ENCODE data around the gene SPATA16.
"Not testable (repeated sequence)": the region's sequence is repeated elsewhere in the genome, so short reads cannot be mapped to it uniquely, and the experiment has no call there.

The SPATA16 gene

GRCh38 chr3:173058229-173058628 lies 82.8 kb downstream of the SPATA16 start:
- DNase-seq = no peak

GRCh38 chr3:173055228-173055933 lies 85.7 kb downstream of the SPATA16 start:
- DNase-seq = no peak

GRCh38 chr3:173049360-173049759 lies 91.7 kb downstream of the SPATA16 start:
- DNase-seq = no peak

GRCh38 chr3:173045770-173046382 lies 95.2 kb downstream of the SPATA16 start:
- peak in 2 of 3 donors; percentile 24 to 25 for DNase-seq

GRCh38 chr3:173044998-173045397 lies 96.0 kb downstream of the SPATA16 start:
- no peak for DNase-seq

- no peak for DNase-seq
Observed at GRCh38 chr3:173043757-173044156, 97.3 kb downstream of the SPATA16 start.

- DNase-seq = no peak
Observed at GRCh38 chr3:173038484-173038871, 102.6 kb downstream of the SPATA16 start.

GRCh38 chr3:173037840-173038483 lies 103.1 kb downstream of the SPATA16 start:
- no peak for DNase-seq

- DNase-seq = no peak
Observed at GRCh38 chr3:173030273-173030672, 110.8 kb downstream of the SPATA16 start.

- no peak for DNase-seq
Observed at GRCh38 chr3:173028351-173028750, 112.7 kb downstream of the SPATA16 start.

GRCh38 chr3:173027429-173027828 lies 113.6 kb downstream of the SPATA16 start:
- no peak for DNase-seq

- no peak for DNase-seq
Observed at GRCh38 chr3:173025941-173026340, 115.1 kb downstream of the SPATA16 start.

GRCh38 chr3:173021547-173022185 lies 119.4 kb downstream of the SPATA16 start:
- DNase-seq = no peak

- DNase-seq = not testable (repeated sequence)
Observed at GRCh38 chr3:173020128-173020527, 120.9 kb downstream of the SPATA16 start.

- no peak for DNase-seq
Observed at GRCh38 chr3:173019378-173019777, 121.7 kb downstream of the SPATA16 start.

- DNase-seq = no peak
Observed at GRCh38 chr3:173018758-173019157, 122.3 kb downstream of the SPATA16 start.

- DNase-seq = no peak
Observed at GRCh38 chr3:173013219-173013832, 127.7 kb downstream of the SPATA16 start.

- DNase-seq = no peak
Observed at GRCh38 chr3:173009410-173009809, 131.6 kb downstream of the SPATA16 start.

- DNase-seq = no peak
Observed at GRCh38 chr3:173008978-173009377, 132.1 kb downstream of the SPATA16 start.

- DNase-seq = no peak
Observed at GRCh38 chr3:173007079-173007723, 133.8 kb downstream of the SPATA16 start.

- DNase-seq = no peak
Observed at GRCh38 chr3:173006006-173006405, 135.0 kb downstream of the SPATA16 start.

- no peak for DNase-seq
Observed at GRCh38 chr3:173004681-173005080, 136.4 kb downstream of the SPATA16 start.

- DNase-seq = no peak
Observed at GRCh38 chr3:173003956-173004355, 137.1 kb downstream of the SPATA16 start.
